Activated CD4-positive, alpha-beta T cell treated with anti-CD3 and anti-CD28 coated beads, Interleukin-2, amount 10 ng/mL, durations not matched to agents 7 days and 5 days (primary cell): ENCODE data around the gene PRKAG2. TPM values are rescaled to one million over a fixed set of nuclear protein-coding genes. Genes with fewer than 3 reads are reported as not detected.
"Not testable (repeated sequence)": the region's sequence is repeated elsewhere in the genome, so short reads cannot be mapped to it uniquely, and the experiment has no call there.

ENCODE experiments used
- CTCF ChIA-PET: fragments of 350-600 bp; sonication (Branson Sonifier 250); formaldehyde crosslinking; loops from one replicate; lab custom pipeline; 2021; ENCODE audit warnings: antibody characterized with exemption; lab: Charles Lee
- POLR2A ChIA-PET: fragments of 350-600 bp; sonication (Branson Sonifier 250); formaldehyde crosslinking; loops from one replicate; lab custom pipeline; 2021; ENCODE audit warnings: antibody characterized with exemption; lab: Charles Lee
- DNase-seq: peaks from one replicate; pipeline ENCODE4 v3.0.0-alpha.2; 2020
- H3K27ac Mint-ChIP-seq: one replicate; pipeline ENCODE4 v1.8.0; 2021; ENCODE audit warnings: mild to moderate bottlenecking, moderate library complexity, mixed read lengths
- H3K27me3 Mint-ChIP-seq: one replicate; pipeline ENCODE4 v1.8.0; 2021; ENCODE audit warnings: mixed read lengths
- H3K36me3 Mint-ChIP-seq: one replicate; pipeline ENCODE4 v1.8.0; 2021; ENCODE audit warnings: low read depth, mixed read lengths
- H3K4me1 Mint-ChIP-seq: one replicate; pipeline ENCODE4 v1.8.0; 2021; ENCODE audit warnings: mixed read lengths
- H3K4me3 Mint-ChIP-seq: one replicate; pipeline ENCODE4 v1.8.0; 2021; ENCODE audit warnings: mild to moderate bottlenecking, moderate library complexity, mixed read lengths
- H3K9me3 Mint-ChIP-seq: one replicate; pipeline ENCODE4 v1.8.0; 2021; ENCODE audit warnings: mixed read lengths
- total RNA-seq, 2 experiments: library from RNA; stranded (reverse); gene quantifications; one replicate each; pipeline ENCODE4 v1.2.3, GENCODE V29; 2021

PRKAG2 gene
- total RNA-seq, 2 experiments from 2014 or later, result 27.5 to 32.3 TPM

- H3K27me3 Mint-ChIP-seq, H3K36me3 Mint-ChIP-seq, H3K9me3 Mint-ChIP-seq, DNase-seq, POLR2A ChIA-PET, H3K4me1 Mint-ChIP-seq, H3K27ac Mint-ChIP-seq: not testable (repeated sequence)
- CTCF ChIA-PET, result interaction anchor here (1.4 kb wide), 1 partner anchor 23 kb away, joined by 3 read pairs; no protein-coding TSS in a partner anchor
- H3K4me3 Mint-ChIP-seq, result peak overlapping the region; percentile 96
Measured at GRCh38 chr7:151874479-151874878, 2.4 kb downstream of the PRKAG2 start.

- CTCF ChIA-PET, result no interaction called here
- POLR2A ChIA-PET, result no interaction called here
- no peaks in the 10 kb centered on the region for H3K9me3 Mint-ChIP-seq
- no peak for DNase-seq
- no peak overlapping the region for H3K27ac Mint-ChIP-seq
- H3K4me3 Mint-ChIP-seq, result no peak overlapping the region
- H3K4me1 Mint-ChIP-seq, result peaks cover 10% of the 10 kb centered on the region
- no peaks in the 10 kb centered on the region for H3K36me3 Mint-ChIP-seq
- H3K27me3 Mint-ChIP-seq, result peaks cover 5% of the 10 kb centered on the region
Measured at GRCh38 chr7:151873402-151873965, 3.4 kb downstream of the PRKAG2 start.

- H3K27me3 Mint-ChIP-seq, result no peaks in the 10 kb centered on the region
- no peak for DNase-seq
- peaks cover 10% of the 10 kb centered on the region for H3K4me1 Mint-ChIP-seq
- no peak overlapping the region for H3K4me3 Mint-ChIP-seq
- POLR2A ChIA-PET, result no interaction called here
- H3K27ac Mint-ChIP-seq, result no peak overlapping the region
- no peaks in the 10 kb centered on the region for H3K36me3 Mint-ChIP-seq
- no peaks in the 10 kb centered on the region for H3K9me3 Mint-ChIP-seq
- CTCF ChIA-PET, result no interaction called here
Measured at GRCh38 chr7:151872531-151873401, 4.1 kb downstream of the PRKAG2 start.

- no peaks in the 10 kb centered on the region for H3K36me3 Mint-ChIP-seq
- DNase-seq, result no peak
- H3K4me3 Mint-ChIP-seq, result no peak overlapping the region
- no peaks in the 10 kb centered on the region for H3K9me3 Mint-ChIP-seq
- H3K4me1 Mint-ChIP-seq, result peaks cover 10% of the 10 kb centered on the region
- POLR2A ChIA-PET, result no interaction called here
- CTCF ChIA-PET, result no interaction called here
- H3K27me3 Mint-ChIP-seq, result no peaks in the 10 kb centered on the region
- H3K27ac Mint-ChIP-seq, result no peak overlapping the region
Measured at GRCh38 chr7:151871904-151872303, 5.0 kb downstream of the PRKAG2 start.

- POLR2A ChIA-PET, result no interaction called here
- Mint-ChIP-seq H3K36me3 (no peaks in the 10 kb centered on the region), H3K9me3 (no peaks in the 10 kb centered on the region), H3K4me3 (no peak overlapping the region), H3K27me3 (no peaks in the 10 kb centered on the region), H3K27ac (no peak overlapping the region), H3K4me1 (peaks cover 10% of the 10 kb centered on the region)
- CTCF ChIA-PET, result interaction anchor here (0.8 to 1.5 kb wide), 2 partner anchors 10 to 150 kb away, joined by 4 to 7 read pairs; no protein-coding TSS in a partner anchor
- no peak for DNase-seq
Measured at GRCh38 chr7:151871189-151871735, 5.7 kb downstream of the PRKAG2 start.

GRCh38 chr7:151869968-151870918 is 6.7 kb downstream of the PRKAG2 start:
- ChIA-PET CTCF (interaction anchor here (0.6 to 1.7 kb wide), 6 partner anchors 9 to 894 kb away, joined by 3 to 7 read pairs (median 4); no protein-coding TSS in a partner anchor), POLR2A (no interaction called here)
- H3K4me1 Mint-ChIP-seq, result peaks cover 5% of the 10 kb centered on the region

GRCh38 chr7:151869455-151869854 is 7.5 kb downstream of the PRKAG2 start:
- Mint-ChIP-seq H3K4me3 (no peak overlapping the region), H3K27ac (no peak overlapping the region), H3K36me3 (no peaks in the 10 kb centered on the region), H3K9me3 (no peaks in the 10 kb centered on the region), H3K27me3 (no peaks in the 10 kb centered on the region), H3K4me1 (no peaks in the 10 kb centered on the region)
- ChIA-PET CTCF (interaction anchor here (0.6 to 1.7 kb wide), 5 partner anchors 8 to 895 kb away, joined by 3 to 7 read pairs (median 5); no protein-coding TSS in a partner anchor), POLR2A (no interaction called here)
- no peak for DNase-seq

More at GRCh38 chr7:151869968-151870918, 6.7 kb downstream of the PRKAG2 start:
- Mint-ChIP-seq H3K27me3 (no peaks in the 10 kb centered on the region), H3K9me3 (no peaks in the 10 kb centered on the region), H3K27ac (no peak overlapping the region), H3K36me3 (no peaks in the 10 kb centered on the region), H3K4me3 (no peak overlapping the region)
- no peak for DNase-seq

- no peaks in the 10 kb centered on the region for H3K27me3 Mint-ChIP-seq
- no peak for DNase-seq
Measured at GRCh38 chr7:151869109-151869428, 7.8 kb downstream of the PRKAG2 start.

GRCh38 chr7:151868396-151869108 is 8.4 kb downstream of the PRKAG2 start:
- ChIA-PET POLR2A (no interaction called here), CTCF (interaction anchor here (0.5 to 1.7 kb wide), 3 partner anchors 10 to 15 kb away, joined by 3 to 5 read pairs (median 5); no protein-coding TSS in a partner anchor)
- no peak for DNase-seq
- no peaks in the 10 kb centered on the region for H3K9me3 Mint-ChIP-seq
- no peak overlapping the region for H3K4me3 Mint-ChIP-seq
- no peaks in the 10 kb centered on the region for H3K27me3 Mint-ChIP-seq
- H3K36me3 Mint-ChIP-seq, result no peaks in the 10 kb centered on the region
- no peak overlapping the region for H3K27ac Mint-ChIP-seq
- H3K4me1 Mint-ChIP-seq, result no peaks in the 10 kb centered on the region

More at GRCh38 chr7:151869109-151869428, 7.8 kb downstream of the PRKAG2 start:
- Mint-ChIP-seq H3K4me3 (no peak overlapping the region), H3K4me1 (no peaks in the 10 kb centered on the region), H3K27ac (no peak overlapping the region), H3K36me3 (no peaks in the 10 kb centered on the region), H3K9me3 (no peaks in the 10 kb centered on the region)
- ChIA-PET CTCF (interaction anchor here (1.4 to 1.7 kb wide), 2 partner anchors 10 to 14 kb away, joined by 5 read pairs; no protein-coding TSS in a partner anchor), POLR2A (no interaction called here)

- ChIA-PET CTCF (interaction anchor here (0.5 kb wide), 1 partner anchor 11 kb away, joined by 3 read pairs; no protein-coding TSS in a partner anchor), POLR2A (no interaction called here)
- Mint-ChIP-seq H3K4me1 (no peaks in the 10 kb centered on the region), H3K4me3 (no peak overlapping the region), H3K9me3 (no peaks in the 10 kb centered on the region), H3K27me3 (no peaks in the 10 kb centered on the region), H3K27ac (no peak overlapping the region), H3K36me3 (no peaks in the 10 kb centered on the region)
- DNase-seq, result no peak
Measured at GRCh38 chr7:151867912-151868311, 9.0 kb downstream of the PRKAG2 start.

GRCh38 chr7:151866761-151867655 is 9.9 kb downstream of the PRKAG2 start:
- H3K27me3 Mint-ChIP-seq, result no peaks in the 10 kb centered on the region
- CTCF ChIA-PET, result no interaction called here

More at GRCh38 chr7:151866761-151867655, 9.9 kb downstream of the PRKAG2 start:
- Mint-ChIP-seq H3K4me3 (no peak overlapping the region), H3K4me1 (no peaks in the 10 kb centered on the region), H3K9me3 (no peaks in the 10 kb centered on the region), H3K36me3 (no peaks in the 10 kb centered on the region), H3K27ac (no peak overlapping the region)
- DNase-seq, result no peak
- POLR2A ChIA-PET, result no interaction called here
